Measurements from ENCODE around the gene EMILIN3. TPM values are rescaled to one million over a fixed set of nuclear protein-coding genes. Genes with fewer than 3 reads are reported as not detected.

The EMILIN3 gene
- total and polyA plus RNA-seq, 7 donors, result 0.12 to 1.5 (median 0.47) TPM; not detected in 1

DNA sequence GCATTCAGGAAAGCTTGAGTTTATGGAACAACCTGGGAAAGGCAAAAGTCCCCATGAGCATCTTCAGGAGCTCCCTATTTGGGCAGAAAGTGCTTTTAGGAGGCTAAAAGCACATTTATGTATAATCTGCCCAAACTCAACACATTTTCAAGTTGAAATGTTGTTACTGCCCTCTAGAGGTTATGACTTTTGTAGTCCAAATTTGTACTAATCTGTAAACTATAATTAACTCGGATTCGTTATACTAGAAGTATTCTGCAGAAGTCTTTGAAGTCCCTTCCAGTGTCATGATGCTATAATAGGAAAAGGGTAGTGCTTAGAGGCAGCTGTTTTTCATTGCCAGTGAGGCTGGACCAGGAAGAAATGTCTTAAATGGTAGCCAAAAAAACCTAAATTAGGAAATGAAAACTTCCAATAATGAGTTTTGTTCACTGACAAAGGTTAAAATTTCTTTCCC is 44.8 kb upstream of the EMILIN3 start:
- WGBS, 3 donors, result 3 to 6% (median 5%) methylated on average over 2 of the region's 2 CpGs
- intact Hi-C loops (cut with DNase I), result loop anchor here in 1 of 2 donors (2.0 to 5.0 kb wide), 3 partner anchors 61 to 179 kb away; partner anchors contain the start of gene LPIN3
- Histone ChIP-seq H3K9me3 (no peaks in the 10 kb centered on the region), H3K27me3 (ENCODE audit: insufficient read depth in 3 of 3, low read length in 2 of 3) (no peaks in the 10 kb centered on the region), H3K36me3 (ENCODE audit: insufficient read depth in 1 of 2, low read depth in 1 of 2) (peaks cover 7 to 45% of the 10 kb centered on the region in 2 donors), H3K27ac (peak overlapping the region; percentile 81), H3K4me1 (peaks cover 53% of the 10 kb centered on the region), H3K4me3 (no peak overlapping the region)
- TF ChIP-seq, protein P1, sequence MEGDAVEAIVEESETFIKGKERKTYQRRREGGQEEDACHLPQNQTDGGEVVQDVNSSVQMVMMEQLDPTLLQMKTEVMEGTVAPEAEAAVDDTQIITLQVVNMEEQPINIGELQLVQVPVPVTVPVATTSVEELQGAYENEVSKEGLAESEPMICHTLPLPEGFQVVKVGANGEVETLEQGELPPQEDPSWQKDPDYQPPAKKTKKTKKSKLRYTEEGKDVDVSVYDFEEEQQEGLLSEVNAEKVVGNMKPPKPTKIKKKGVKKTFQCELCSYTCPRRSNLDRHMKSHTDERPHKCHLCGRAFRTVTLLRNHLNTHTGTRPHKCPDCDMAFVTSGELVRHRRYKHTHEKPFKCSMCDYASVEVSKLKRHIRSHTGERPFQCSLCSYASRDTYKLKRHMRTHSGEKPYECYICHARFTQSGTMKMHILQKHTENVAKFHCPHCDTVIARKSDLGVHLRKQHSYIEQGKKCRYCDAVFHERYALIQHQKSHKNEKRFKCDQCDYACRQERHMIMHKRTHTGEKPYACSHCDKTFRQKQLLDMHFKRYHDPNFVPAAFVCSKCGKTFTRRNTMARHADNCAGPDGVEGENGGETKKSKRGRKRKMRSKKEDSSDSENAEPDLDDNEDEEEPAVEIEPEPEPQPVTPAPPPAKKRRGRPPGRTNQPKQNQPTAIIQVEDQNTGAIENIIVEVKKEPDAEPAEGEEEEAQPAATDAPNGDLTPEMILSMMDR (IDR thresholded peaks at IDR 0.05), result peak; percentile 53
- DNase-seq (no peak), ATAC-seq (peak; percentile 80 to 90 (median 80))

DNA sequence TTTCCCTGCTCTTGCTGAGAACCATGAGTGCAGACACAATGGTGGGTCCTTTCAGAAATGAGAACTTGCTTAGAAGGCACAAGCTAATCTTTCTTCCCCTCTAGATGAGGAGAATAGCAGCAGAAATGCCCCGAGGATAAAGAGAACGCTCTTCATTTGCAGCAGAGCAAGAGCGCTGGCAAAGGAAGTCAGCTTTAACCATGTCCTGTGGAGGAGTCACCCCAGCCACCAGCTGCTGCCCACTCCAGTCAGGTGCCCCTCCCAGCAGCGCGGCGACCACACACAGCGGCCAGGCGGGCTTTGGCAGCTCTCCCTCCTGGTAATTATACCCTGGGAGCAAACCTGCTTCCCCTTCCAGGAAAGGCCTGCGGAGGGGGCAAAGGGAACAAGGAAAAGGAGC is 42.4 kb upstream of the EMILIN3 start:
- H3K9me3 ChIP-seq, result no peaks in the 10 kb centered on the region
- intact Hi-C loops (cut with DNase I), result loop anchor here in 1 of 2 donors (5.0 kb wide), 1 partner anchor 237 kb away; no protein-coding TSS in a partner anchor
- 10 to 19% (median 13%) methylated on average over 9 of the region's 9 CpGs for WGBS, 3 donors
- peak overlapping the region; percentile 68 for H3K27ac ChIP-seq
- peaks cover 62% of the 10 kb centered on the region for H3K4me1 ChIP-seq
- H3K36me3 ChIP-seq (ENCODE audit: insufficient read depth in 1 of 2, low read depth in 1 of 2), result peaks cover 0 to 34% of the 10 kb centered on the region in 2 donors
- TF ChIP-seq, protein P1 (IDR thresholded peaks at IDR 0.05), result no peak
- peak; percentile 52 to 73 (median 58) for ATAC-seq
- DNase-seq, result peak; percentile 41 to 82
- H3K4me3 ChIP-seq, result no peak overlapping the region
- no peaks in the 10 kb centered on the region for H3K27me3 ChIP-seq (ENCODE audit: insufficient read depth in 3 of 3, low read length in 2 of 3)

DNA sequence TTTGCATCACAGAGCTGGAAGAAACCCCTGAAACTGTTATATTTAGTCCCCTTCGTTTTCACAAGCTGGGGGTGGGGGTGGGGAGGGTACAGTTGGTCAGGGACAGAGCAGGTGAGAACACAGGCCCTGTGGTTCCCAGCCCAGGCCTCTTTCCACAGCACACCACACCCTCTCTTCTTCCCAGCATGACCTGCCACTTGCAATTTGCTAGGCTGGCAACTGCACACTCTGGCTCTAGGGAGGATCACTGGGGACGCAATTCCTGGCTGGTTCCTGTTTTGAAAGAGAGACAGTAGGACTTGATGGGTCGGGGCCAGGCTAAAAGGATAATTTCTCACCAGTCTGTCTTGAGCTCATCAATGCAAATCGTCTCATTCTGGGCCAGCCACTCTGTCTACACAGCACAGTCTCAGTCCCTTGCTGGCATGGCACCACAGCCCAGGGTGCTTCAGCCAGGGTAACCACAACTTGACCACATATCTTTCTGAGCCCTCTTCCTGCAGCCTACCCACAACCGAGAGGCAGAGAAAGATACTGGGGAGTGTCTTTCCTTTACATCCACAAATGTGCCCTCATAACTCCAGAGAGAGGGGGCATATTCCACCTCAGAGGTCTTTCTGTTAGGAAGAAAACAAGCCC is 41.7 kb upstream of the EMILIN3 start:
- intact Hi-C loops (cut with DNase I), result loop anchor here in 1 of 2 donors (5.0 kb wide), 1 partner anchor 236 kb away; no protein-coding TSS in a partner anchor
- 32 to 53% (median 39%) methylated on average over 5 of the region's 5 CpGs for WGBS, 3 donors
- ATAC-seq (peak; percentile 15 to 66 (median 44)), DNase-seq (no peak)
- Histone ChIP-seq H3K4me1 (peaks cover 58% of the 10 kb centered on the region), H3K36me3 (ENCODE audit: insufficient read depth in 1 of 2, low read depth in 1 of 2) (peaks cover 0 to 34% of the 10 kb centered on the region in 2 donors), H3K4me3 (no peak overlapping the region), H3K9me3 (no peaks in the 10 kb centered on the region), H3K27me3 (ENCODE audit: insufficient read depth in 3 of 3, low read length in 2 of 3) (no peaks in the 10 kb centered on the region), H3K27ac (peak overlapping the region; percentile 68)
- TF ChIP-seq, protein P1 (IDR thresholded peaks at IDR 0.05), result no peak

DNA sequence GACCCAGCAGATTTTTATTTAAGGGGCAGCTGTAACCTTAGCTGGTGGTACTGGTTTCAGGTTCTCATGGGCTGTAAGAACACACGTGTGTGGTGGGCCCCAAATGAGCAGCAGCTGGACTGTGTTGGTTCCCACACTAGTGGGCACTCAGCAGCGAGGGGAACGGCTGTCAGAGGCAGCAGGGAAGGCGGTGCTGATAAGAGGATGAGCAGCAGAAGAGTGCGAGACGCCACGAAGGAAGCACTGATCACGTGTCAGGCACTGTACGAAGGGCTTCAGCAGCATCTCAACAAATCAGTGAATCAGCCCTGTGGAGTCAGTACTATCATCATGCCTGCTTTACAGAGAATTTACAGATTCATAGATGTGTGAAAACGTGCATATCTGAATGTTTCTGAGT is 41.0 kb upstream of the EMILIN3 start:
- no peak for DNase-seq
- no peaks in the 10 kb centered on the region for H3K27me3 ChIP-seq (ENCODE audit: insufficient read depth in 3 of 3, low read length in 2 of 3)
- no peak for ATAC-seq
- intact Hi-C loops (cut with DNase I), result loop anchor here in 1 of 2 donors (5.0 kb wide), 1 partner anchor 235 kb away; no protein-coding TSS in a partner anchor
- H3K36me3 ChIP-seq (ENCODE audit: insufficient read depth in 1 of 2, low read depth in 1 of 2), result peaks cover 0 to 29% of the 10 kb centered on the region in 2 donors
- TF ChIP-seq, protein P1 (IDR thresholded peaks at IDR 0.05), result no peak
- no peak overlapping the region for H3K27ac ChIP-seq
- H3K4me1 ChIP-seq, result peaks cover 52% of the 10 kb centered on the region
- WGBS, 3 donors, result 68 to 87% (median 75%) methylated on average over 10 of the region's 10 CpGs
- no peak overlapping the region for H3K4me3 ChIP-seq
- no peaks in the 10 kb centered on the region for H3K9me3 ChIP-seq

All from psoas muscle (tissue), 8 donors.